HepG2 (cell line): ENCODE measurements around the gene TXNRD2. TPM values are rescaled to one million over a fixed set of nuclear protein-coding genes. Genes with fewer than 3 reads are reported as not detected.
A peak's percentile ranks its signal among the peaks of the same experiment; 100 is the strongest.

Experiments used
- ATF7 ChIP-seq, 2 experiments: fragments of 450-650 bp in 1 of 2; sonication (generic) in 1 of 2; formaldehyde crosslinking in 1 of 2; IDR thresholded peaks; 2 replicates each; pipeline versions ENCODE4 v1.4.0 to v1.6.1; 2016 to 2020; ENCODE audit warnings: antibody characterized with exemption in 1 of 2, mild to moderate bottlenecking in 1 of 2, missing genetic modification reagents in 1 of 2
- CAMTA2 ChIP-seq: sonication (generic); formaldehyde crosslinking; IDR thresholded peaks from 2 replicates; pipeline ENCODE4 v1.4.0; 2020; ENCODE audit warnings: mild to moderate bottlenecking, missing genetic modification reagents, borderline replicate concordance
- ELF3 ChIP-seq: IDR thresholded peaks from 2 replicates; pipeline ENCODE4 v1.6.1; 2016; ENCODE audit warnings: missing genetic modification reagents, missing compliant biosample characterization
- FOXC1 ChIP-seq: sonication (generic); formaldehyde crosslinking; IDR thresholded peaks from 2 replicates; pipeline ENCODE4 v1.8.0; 2022; ENCODE audit warnings: mild to moderate bottlenecking, missing genetic modification reagents, borderline replicate concordance
- HNF1A ChIP-seq, 2 experiments: sonication (generic) in 1 of 2; formaldehyde crosslinking in 1 of 2; IDR thresholded peaks; 2 replicates each; pipeline versions ENCODE4 v1.4.0 to v1.6.1; 2016 to 2020; ENCODE audit warnings: borderline replicate concordance in 1 of 2, low read depth in 1 of 2, mild to moderate bottlenecking in 1 of 2, missing genetic modification reagents in 1 of 2
- IRF2 ChIP-seq: IDR thresholded peaks from 2 replicates; pipeline ENCODE4 v1.6.1; 2018; ENCODE audit warnings: missing genetic modification reagents, missing compliant biosample characterization
- JUN ChIP-seq: sonication (generic); formaldehyde crosslinking; IDR thresholded peaks from 2 replicates; pipeline ENCODE4 v1.4.0; 2020; ENCODE audit warnings: mild to moderate bottlenecking, missing genetic modification reagents
- MAFG ChIP-seq: sonication (generic); formaldehyde crosslinking; IDR thresholded peaks from 2 replicates; pipeline ENCODE4 v1.5.1; 2020; ENCODE audit warnings: mild to moderate bottlenecking, missing genetic modification reagents
- PPARG ChIP-seq: conservative IDR thresholded peaks from 2 replicates; pipeline ENCODE4 v1.6.1; 2016; ENCODE audit warnings: missing biosample characterization, missing genetic modification reagents
- SMARCC2 ChIP-seq: fragments of 450-650 bp; IDR thresholded peaks from 2 replicates; pipeline ENCODE4 v1.6.1; 2017; ENCODE audit warnings: antibody characterized with exemption, mild to moderate bottlenecking
- U2AF1 ChIP-seq: fragments of 200-400 bp; formaldehyde crosslinking; optimal IDR thresholded peaks from 2 replicates; pipeline ENCODE3; 2017; ENCODE audit warnings: mild to moderate bottlenecking, low read depth, low read length
- ZNF18 ChIP-seq: sonication (generic); formaldehyde crosslinking; IDR thresholded peaks from 2 replicates; pipeline ENCODE4 v1.8.0; 2022; ENCODE audit warnings: mild to moderate bottlenecking, missing genetic modification reagents; ENCODE audit not compliant: insufficient replicate concordance
- ZNF235 ChIP-seq: sonication (generic); formaldehyde crosslinking; IDR thresholded peaks from 2 replicates; pipeline ENCODE4 v1.8.1; 2023; ENCODE audit warnings: mild to moderate bottlenecking, missing genetic modification reagents, borderline replicate concordance
- ZNF296 ChIP-seq: sonication (generic); formaldehyde crosslinking; conservative IDR thresholded peaks from 2 replicates; pipeline ENCODE4 v1.5.0; 2020; ENCODE audit warnings: mild to moderate bottlenecking, missing genetic modification reagents
- ZNF383 ChIP-seq: sonication (generic); formaldehyde crosslinking; IDR thresholded peaks from 2 replicates; pipeline ENCODE4 v1.4.0; 2020; ENCODE audit warnings: missing genetic modification reagents, mild to moderate bottlenecking, borderline replicate concordance
- ZNF670 ChIP-seq: sonication (generic); formaldehyde crosslinking; IDR thresholded peaks from 2 replicates; pipeline ENCODE4 v1.8.0; 2022; ENCODE audit warnings: mild to moderate bottlenecking, missing genetic modification reagents, borderline replicate concordance
- ZNF780A ChIP-seq: sonication (generic); formaldehyde crosslinking; IDR thresholded peaks from 2 replicates; pipeline ENCODE4 v1.8.0; 2022; ENCODE audit warnings: mild to moderate bottlenecking, missing genetic modification reagents, moderate library complexity
- polyA plus RNA-seq, 8 experiments: library from polyadenylated mRNA; depleted of rRNA in 3 of 8; stranded (reverse) in 7 of 8; unstranded in 1 of 8; fragments of >200 nt; fragmentation: Illumina TruSeq in 4 of 8; extraction: Trizol in 4 of 8; gene quantifications; 2 replicates each; pipeline versions ENCODE4 v1.2.1 to v1.2.3, GENCODE V29; 2011 to 2016; ENCODE audit warnings: low read depth in 4 of 8, missing spikeins in 1 of 8, mixed read lengths in 1 of 8; ENCODE audit not compliant: insufficient read depth in 1 of 8
- total RNA-seq, 5 experiments: library from RNA; depleted of rRNA; stranded (reverse); fragments of >200 nt; fragmentation: Illumina TruSeq; extraction: Trizol; gene quantifications; 2 replicates each; pipeline ENCODE4 v1.2.3, GENCODE V29; 2016; ENCODE audit warnings: low read depth in 1 of 5
- TF ChIP-seq, protein P1 (sequence below): sonication (generic); formaldehyde crosslinking; IDR thresholded peaks from 2 replicates; pipeline ENCODE4 v1.5.1; 2020; ENCODE audit warnings: mild to moderate bottlenecking, missing genetic modification reagents, moderate library complexity
- TF ChIP-seq, protein P2 (sequence below): sonication (generic); formaldehyde crosslinking; IDR thresholded peaks from 2 replicates; pipeline ENCODE4 v1.9.0; 2021; ENCODE audit warnings: missing genetic modification reagents, borderline replicate concordance

Gene TXNRD2
- total and polyA plus RNA-seq, 2 of the 13 experiments (the other 11 are each of a cell fraction or from before 2014, with no cell fraction given): 17.5 to 18.6 TPM

GRCh38 chr22:19940536-19941364, 868 bp downstream of the TXNRD2 start (continued):
- TF ChIP-seq ELF3 (CRISPR knock-in tag): no peak
- TF ChIP-seq FOXC1 (CRISPR knock-in tag): no peak
- no peak for TF ChIP-seq ZNF383 (CRISPR knock-in tag)
- no peak for TF ChIP-seq ZNF670
- TF ChIP-seq SMARCC2: no peak
- TF ChIP-seq JUN (CRISPR knock-in tag): no peak
- no peak for TF ChIP-seq ZNF235 (CRISPR knock-in tag)
- TF ChIP-seq MAFG (CRISPR knock-in tag): no peak
- no peak for TF ChIP-seq ZNF18
- no peak for TF ChIP-seq U2AF1
- no peak for TF ChIP-seq ZNF780A (CRISPR knock-in tag)
- TF ChIP-seq, protein P1, sequence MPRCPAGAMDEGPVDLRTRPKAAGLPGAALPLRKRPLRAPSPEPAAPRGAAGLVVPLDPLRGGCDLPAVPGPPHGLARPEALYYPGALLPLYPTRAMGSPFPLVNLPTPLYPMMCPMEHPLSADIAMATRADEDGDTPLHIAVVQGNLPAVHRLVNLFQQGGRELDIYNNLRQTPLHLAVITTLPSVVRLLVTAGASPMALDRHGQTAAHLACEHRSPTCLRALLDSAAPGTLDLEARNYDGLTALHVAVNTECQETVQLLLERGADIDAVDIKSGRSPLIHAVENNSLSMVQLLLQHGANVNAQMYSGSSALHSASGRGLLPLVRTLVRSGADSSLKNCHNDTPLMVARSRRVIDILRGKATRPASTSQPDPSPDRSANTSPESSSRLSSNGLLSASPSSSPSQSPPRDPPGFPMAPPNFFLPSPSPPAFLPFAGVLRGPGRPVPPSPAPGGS (CRISPR knock-in tag): no peak
- no peak for TF ChIP-seq HNF1A (IDR thresholded peaks at IDR 0.05; ENCODE audit: low read depth)
- TF ChIP-seq HNF1A (CRISPR knock-in tag; IDR thresholded peaks at IDR 0.05; ENCODE audit: borderline replicate concordance): no peak
- TF ChIP-seq ATF7 (IDR thresholded peaks at IDR 0.05): no peak
- TF ChIP-seq ATF7 (CRISPR knock-in tag; IDR thresholded peaks at IDR 0.05): no peak
- TF ChIP-seq IRF2 (CRISPR knock-in tag): no peak
- TF ChIP-seq CAMTA2 (CRISPR knock-in tag): no peak
- TF ChIP-seq, protein P2, sequence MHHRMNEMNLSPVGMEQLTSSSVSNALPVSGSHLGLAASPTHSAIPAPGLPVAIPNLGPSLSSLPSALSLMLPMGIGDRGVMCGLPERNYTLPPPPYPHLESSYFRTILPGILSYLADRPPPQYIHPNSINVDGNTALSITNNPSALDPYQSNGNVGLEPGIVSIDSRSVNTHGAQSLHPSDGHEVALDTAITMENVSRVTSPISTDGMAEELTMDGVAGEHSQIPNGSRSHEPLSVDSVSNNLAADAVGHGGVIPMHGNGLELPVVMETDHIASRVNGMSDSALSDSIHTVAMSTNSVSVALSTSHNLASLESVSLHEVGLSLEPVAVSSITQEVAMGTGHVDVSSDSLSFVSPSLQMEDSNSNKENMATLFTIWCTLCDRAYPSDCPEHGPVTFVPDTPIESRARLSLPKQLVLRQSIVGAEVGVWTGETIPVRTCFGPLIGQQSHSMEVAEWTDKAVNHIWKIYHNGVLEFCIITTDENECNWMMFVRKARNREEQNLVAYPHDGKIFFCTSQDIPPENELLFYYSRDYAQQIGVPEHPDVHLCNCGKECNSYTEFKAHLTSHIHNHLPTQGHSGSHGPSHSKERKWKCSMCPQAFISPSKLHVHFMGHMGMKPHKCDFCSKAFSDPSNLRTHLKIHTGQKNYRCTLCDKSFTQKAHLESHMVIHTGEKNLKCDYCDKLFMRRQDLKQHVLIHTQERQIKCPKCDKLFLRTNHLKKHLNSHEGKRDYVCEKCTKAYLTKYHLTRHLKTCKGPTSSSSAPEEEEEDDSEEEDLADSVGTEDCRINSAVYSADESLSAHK: no peak
- TF ChIP-seq PPARG (CRISPR knock-in tag): no peak
- 0 out of 2 replicates have a peak, but pooled peaks have one; percentile 56 for TF ChIP-seq ZNF296 (CRISPR knock-in tag)
